Fibroblast of lung (primary cell): ENCODE data around the gene SNX12. TPM values are rescaled to one million over a fixed set of nuclear protein-coding genes. Genes with fewer than 3 reads are reported as not detected.

Source experiments
- DNase-seq, 2 donors: peaks; one replicate each; pipeline versions ENCODE4 v3.0.0 to v3.0.0-alpha.2; 2010; ENCODE audit warnings: low read depth in 2 of 2
- H2AFZ ChIP-seq: 2 replicates; pipeline ENCODE4 v1.5.1; 2012; ENCODE audit warnings: low read length, control low read depth, inconsistent platforms
- H3K27ac ChIP-seq: 2 replicates; pipeline ENCODE4 v1.5.1; 2011; ENCODE audit warnings: low read length, control low read depth; ENCODE audit not compliant: insufficient read depth
- H3K27me3 ChIP-seq: 2 replicates; pipeline ENCODE4 v1.5.1; 2011; ENCODE audit warnings: mild to moderate bottlenecking, low read length; ENCODE audit not compliant: control insufficient read depth, insufficient read depth
- H3K36me3 ChIP-seq: 2 replicates; pipeline ENCODE4 v1.5.1; 2011; ENCODE audit warnings: low read length; ENCODE audit not compliant: control insufficient read depth, insufficient read depth
- H3K4me1 ChIP-seq: 2 replicates; pipeline ENCODE4 v1.5.1; 2011; ENCODE audit warnings: low read length; ENCODE audit not compliant: control insufficient read depth, insufficient read depth; ENCODE audit errors: extremely low read depth
- H3K4me2 ChIP-seq: 2 replicates; pipeline ENCODE4 v1.5.1; 2011; ENCODE audit warnings: low read length, control low read depth; ENCODE audit not compliant: insufficient read depth; ENCODE audit errors: extremely low read depth
- H3K4me3 ChIP-seq, 4 experiments: fragments of 200-600 bp in 1 of 4; sonication (generic) in 1 of 4; replicated peaks in 1 of 4; 2 replicates each; pipeline ENCODE4 v1.5.1; 2011 to 2016; ENCODE audit warnings: low read length in 4 of 4, low read depth in 3 of 4, mild to moderate bottlenecking in 3 of 4, control low read depth in 2 of 4, inconsistent platforms in 1 of 4, mixed read lengths in 1 of 4; ENCODE audit not compliant: insufficient read depth in 1 of 4; ENCODE audit errors: control extremely low read depth in 1 of 4
- H3K79me2 ChIP-seq: 2 replicates; pipeline ENCODE4 v1.5.1; 2012; ENCODE audit warnings: mild to moderate bottlenecking, low read length, inconsistent platforms; ENCODE audit not compliant: control insufficient read depth, insufficient read depth
- H3K9ac ChIP-seq: 2 replicates; pipeline ENCODE4 v1.5.1; 2011; ENCODE audit warnings: mild to moderate bottlenecking, low read length, control low read depth; ENCODE audit not compliant: insufficient read depth
- H3K9me3 ChIP-seq: 2 replicates; pipeline ENCODE4 v1.5.1; 2012; ENCODE audit warnings: low read depth, low read length; ENCODE audit not compliant: control insufficient read depth, insufficient read depth
- H4K20me1 ChIP-seq: 2 replicates; pipeline ENCODE4 v1.5.1; 2011; ENCODE audit warnings: low read length; ENCODE audit not compliant: control insufficient read depth, insufficient read depth; ENCODE audit errors: extremely low read depth
- EZH2 ChIP-seq: IDR thresholded peaks from 2 replicates; pipeline ENCODE4 v1.5.1; 2012; ENCODE audit warnings: low read length, control low read depth, mild to moderate bottlenecking; ENCODE audit errors: missing control alignments
- polyA plus RNA-seq, 2 donors: library from polyadenylated mRNA; depleted of rRNA in 1 of 2; stranded (reverse) in 1 of 2; unstranded in 1 of 2; fragments of >200 nt; gene quantifications; 2 replicates each; pipeline ENCODE4 v1.2.1, GENCODE V29; 2011 to 2012; ENCODE audit warnings: missing spikeins in 1 of 2
- total RNA-seq: library from RNA; depleted of rRNA; stranded (reverse); fragments of >200 nt; gene quantifications from 2 replicates; pipeline ENCODE4 v1.2.1, GENCODE V29; 2014
- TF ChIP-seq, protein P1 (sequence below), 2 donors: IDR thresholded peaks in 1 of 2; conservative IDR thresholded peaks in 1 of 2; 1 replicate in 1 of 2; 2 replicates in 1 of 2; pipeline ENCODE4 v1.5.1; 2011 to 2012; ENCODE audit warnings: low read length in 2 of 2, control low read depth in 1 of 2, inconsistent platforms in 1 of 2, low read depth in 1 of 2, mild to moderate bottlenecking in 1 of 2

Gene SNX12
- total and polyA plus RNA-seq, 2 donors (not counting 1 experiment from before 2014, with no cell fraction given), result 80.8 to 84.6 TPM

DNA sequence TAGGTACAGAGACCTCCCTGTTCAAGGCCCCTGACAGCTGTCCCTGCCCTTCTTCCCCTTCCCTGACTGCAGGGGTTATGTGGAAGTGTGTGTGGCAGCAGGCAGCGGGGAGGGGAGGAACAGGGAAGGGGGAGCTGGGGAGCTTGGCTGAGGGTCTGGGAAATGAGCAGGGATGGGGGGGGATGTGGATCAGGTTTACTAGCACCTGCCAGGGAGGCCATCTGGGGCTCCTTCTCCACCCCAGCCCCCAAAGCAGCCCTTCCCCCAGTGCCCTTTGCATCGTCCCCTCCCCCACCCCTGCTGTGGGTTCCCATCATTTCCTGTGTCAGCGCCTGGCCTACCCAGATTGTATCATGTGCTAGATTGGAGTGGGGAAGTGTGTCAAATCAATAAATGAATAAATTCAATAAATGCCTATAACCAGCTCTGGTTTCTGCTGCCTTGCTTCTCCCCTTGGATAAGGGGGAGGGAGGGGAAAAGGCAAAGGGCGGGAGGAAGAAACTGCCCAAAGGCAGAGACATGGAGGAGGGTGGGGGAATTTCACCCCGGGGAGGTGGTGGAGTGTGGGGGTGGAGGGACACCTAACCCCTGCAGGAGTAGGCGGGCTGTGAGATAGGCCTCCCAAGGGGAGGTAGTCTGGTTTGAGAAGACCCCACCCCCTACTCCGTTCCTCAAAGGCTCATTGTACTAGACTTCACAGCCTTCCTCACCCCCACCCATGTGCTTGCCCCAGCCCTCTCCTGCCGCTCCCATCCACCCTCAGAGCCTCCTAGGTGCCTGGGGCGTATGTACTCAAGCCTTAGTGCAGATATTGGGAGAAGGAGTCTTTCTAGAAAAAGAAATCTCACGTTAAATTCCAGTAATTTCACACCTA, 35.2 kb upstream of the SNX12 start:
- no peaks in the 10 kb centered on the region for H3K27me3 ChIP-seq
- H3K4me2 ChIP-seq, result no peak overlapping the region
- no peak for DNase-seq
- TF ChIP-seq EZH2, result no peak
- TF ChIP-seq, protein P1, sequence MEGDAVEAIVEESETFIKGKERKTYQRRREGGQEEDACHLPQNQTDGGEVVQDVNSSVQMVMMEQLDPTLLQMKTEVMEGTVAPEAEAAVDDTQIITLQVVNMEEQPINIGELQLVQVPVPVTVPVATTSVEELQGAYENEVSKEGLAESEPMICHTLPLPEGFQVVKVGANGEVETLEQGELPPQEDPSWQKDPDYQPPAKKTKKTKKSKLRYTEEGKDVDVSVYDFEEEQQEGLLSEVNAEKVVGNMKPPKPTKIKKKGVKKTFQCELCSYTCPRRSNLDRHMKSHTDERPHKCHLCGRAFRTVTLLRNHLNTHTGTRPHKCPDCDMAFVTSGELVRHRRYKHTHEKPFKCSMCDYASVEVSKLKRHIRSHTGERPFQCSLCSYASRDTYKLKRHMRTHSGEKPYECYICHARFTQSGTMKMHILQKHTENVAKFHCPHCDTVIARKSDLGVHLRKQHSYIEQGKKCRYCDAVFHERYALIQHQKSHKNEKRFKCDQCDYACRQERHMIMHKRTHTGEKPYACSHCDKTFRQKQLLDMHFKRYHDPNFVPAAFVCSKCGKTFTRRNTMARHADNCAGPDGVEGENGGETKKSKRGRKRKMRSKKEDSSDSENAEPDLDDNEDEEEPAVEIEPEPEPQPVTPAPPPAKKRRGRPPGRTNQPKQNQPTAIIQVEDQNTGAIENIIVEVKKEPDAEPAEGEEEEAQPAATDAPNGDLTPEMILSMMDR (conservative IDR thresholded peaks at IDR 0.05 in 1 of 2, IDR thresholded peaks at IDR 0.05 in 1 of 2; ENCODE audit: low read depth in 1 of 2, low read length in 2 of 2), result no peak
- no peak overlapping the region for H3K27ac ChIP-seq
- H3K9ac ChIP-seq, result no peak overlapping the region
- H4K20me1 ChIP-seq, result no peaks in the 10 kb centered on the region
- H2AFZ ChIP-seq, result no peak overlapping the region
- H3K79me2 ChIP-seq, result no peaks in the 10 kb centered on the region
- H3K4me1 ChIP-seq, result no peaks in the 10 kb centered on the region
- no peaks in the 10 kb centered on the region for H3K36me3 ChIP-seq
- no peaks in the 10 kb centered on the region for H3K9me3 ChIP-seq
- H3K4me3 ChIP-seq, result no peak overlapping the region

DNA sequence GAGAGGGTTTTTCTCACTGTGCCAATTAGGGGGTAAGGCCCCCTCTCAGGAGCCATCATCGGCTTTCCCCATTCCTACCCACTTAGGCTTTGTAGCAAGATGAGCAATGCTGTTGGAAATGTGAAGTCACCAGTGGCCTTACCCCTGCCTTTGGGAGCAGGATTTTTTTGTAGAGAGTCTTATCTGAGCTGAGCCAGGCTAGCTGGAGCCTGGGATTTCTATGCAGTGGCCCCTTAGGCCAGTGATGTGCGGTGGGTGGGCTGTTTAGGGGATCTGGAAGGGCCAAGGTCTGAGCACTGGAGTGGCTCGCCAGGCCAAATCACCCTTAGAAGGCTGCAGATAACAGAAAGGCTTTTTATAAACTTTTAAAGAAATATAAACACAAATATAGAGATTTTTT, 34.2 kb upstream of the SNX12 start:
- Histone ChIP-seq H3K4me1 (no peaks in the 10 kb centered on the region), H3K4me2 (no peak overlapping the region), H3K9ac (no peak overlapping the region), H3K79me2 (no peaks in the 10 kb centered on the region), H3K9me3 (no peaks in the 10 kb centered on the region), H2AFZ (no peak overlapping the region), H3K27me3 (no peaks in the 10 kb centered on the region), H3K27ac (no peak overlapping the region), H3K36me3 (no peaks in the 10 kb centered on the region), H3K4me3 (no peak overlapping the region), H4K20me1 (no peaks in the 10 kb centered on the region)
- no peak for TF ChIP-seq EZH2
- TF ChIP-seq, protein P1 (conservative IDR thresholded peaks at IDR 0.05 in 1 of 2, IDR thresholded peaks at IDR 0.05 in 1 of 2; ENCODE audit: low read depth in 1 of 2, low read length in 2 of 2), result no peak
- DNase-seq, result no peak

DNA sequence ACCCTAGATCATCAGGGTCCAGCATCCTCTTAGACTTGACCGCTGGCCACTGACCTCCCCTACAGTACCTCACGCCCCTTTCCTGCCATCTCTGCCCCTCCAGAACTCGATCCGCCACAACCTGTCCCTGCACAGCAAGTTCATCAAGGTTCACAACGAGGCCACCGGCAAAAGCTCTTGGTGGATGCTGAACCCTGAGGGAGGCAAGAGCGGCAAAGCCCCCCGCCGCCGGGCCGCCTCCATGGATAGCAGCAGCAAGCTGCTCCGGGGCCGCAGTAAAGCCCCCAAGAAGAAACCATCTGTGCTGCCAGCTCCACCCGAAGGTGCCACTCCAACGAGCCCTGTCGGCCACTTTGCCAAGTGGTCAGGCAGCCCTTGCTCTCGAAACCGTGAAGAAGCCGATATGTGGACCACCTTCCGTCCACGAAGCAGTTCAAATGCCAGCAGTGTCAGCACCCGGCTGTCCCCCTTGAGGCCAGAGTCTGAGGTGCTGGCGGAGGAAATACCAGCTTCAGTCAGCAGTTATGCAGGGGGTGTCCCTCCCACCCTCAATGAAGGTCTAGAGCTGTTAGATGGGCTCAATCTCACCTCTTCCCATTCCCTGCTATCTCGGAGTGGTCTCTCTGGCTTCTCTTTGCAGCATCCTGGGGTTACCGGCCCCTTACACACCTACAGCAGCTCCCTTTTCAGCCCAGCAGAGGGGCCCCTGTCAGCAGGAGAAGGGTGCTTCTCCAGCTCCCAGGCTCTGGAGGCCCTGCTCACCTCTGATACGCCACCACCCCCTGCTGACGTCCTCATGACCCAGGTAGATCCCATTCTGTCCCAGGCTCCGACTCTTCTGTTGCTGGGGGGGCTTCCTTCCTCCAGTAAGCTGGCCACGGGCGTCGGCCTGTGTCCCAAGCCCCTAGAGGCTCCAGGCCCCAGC, 32.7 kb upstream of the SNX12 start:
- no peaks in the 10 kb centered on the region for H3K36me3 ChIP-seq
- H3K27ac ChIP-seq, result no peak overlapping the region
- TF ChIP-seq, protein P1 (conservative IDR thresholded peaks at IDR 0.05 in 1 of 2, IDR thresholded peaks at IDR 0.05 in 1 of 2; ENCODE audit: low read depth in 1 of 2, low read length in 2 of 2), result no peak
- no peak for TF ChIP-seq EZH2
- H3K79me2 ChIP-seq, result no peaks in the 10 kb centered on the region
- H3K27me3 ChIP-seq, result no peaks in the 10 kb centered on the region
- DNase-seq, result no peak
- H2AFZ ChIP-seq, result no peak overlapping the region
- no peak overlapping the region for H3K4me3 ChIP-seq
- H3K4me2 ChIP-seq, result no peak overlapping the region
- no peak overlapping the region for H3K9ac ChIP-seq
- no peaks in the 10 kb centered on the region for H4K20me1 ChIP-seq
- no peaks in the 10 kb centered on the region for H3K4me1 ChIP-seq
- no peaks in the 10 kb centered on the region for H3K9me3 ChIP-seq
